ENCODE results near the gene ACSL5.
A peak's percentile ranks its signal among the peaks of the same experiment; 100 is the strongest.
"Not testable (repeated sequence)": the region's sequence is repeated elsewhere in the genome, so short reads cannot be mapped to it uniquely, and the experiment has no call there.

ACSL5 gene

GRCh38 chr10:112374724-112375541 lies 1.0 kb downstream of the ACSL5 start:
- DNase-seq (ENCODE audit: low spot score), result peak; percentile 34

GRCh38 chr10:112375721-112376395 lies 1.9 kb downstream of the ACSL5 start:
- peak; percentile 50 for DNase-seq (ENCODE audit: low spot score)

GRCh38 chr10:112376396-112376790 lies 2.5 kb downstream of the ACSL5 start:
- DNase-seq (ENCODE audit: low spot score), result no peak

- DNase-seq (ENCODE audit: low spot score), result not testable (repeated sequence)
Observed at GRCh38 chr10:112377116-112377515, 3.2 kb downstream of the ACSL5 start.

- DNase-seq (ENCODE audit: low spot score), result no peak
Observed at GRCh38 chr10:112379635-112380296, 5.8 kb downstream of the ACSL5 start.

- DNase-seq (ENCODE audit: low spot score), result no peak
Observed at GRCh38 chr10:112382515-112383235, 8.8 kb downstream of the ACSL5 start.

- DNase-seq (ENCODE audit: low spot score), result no peak
Observed at GRCh38 chr10:112383325-112383724, 9.4 kb downstream of the ACSL5 start.

GRCh38 chr10:112384141-112384540 lies 10.2 kb downstream of the ACSL5 start:
- DNase-seq (ENCODE audit: low spot score), result no peak

- no peak for DNase-seq (ENCODE audit: low spot score)
Observed at GRCh38 chr10:112385201-112385600, 11.3 kb downstream of the ACSL5 start.

GRCh38 chr10:112388056-112388455 lies 14.1 kb downstream of the ACSL5 start:
- not testable (repeated sequence) for DNase-seq (ENCODE audit: low spot score)

- DNase-seq (ENCODE audit: low spot score), result no peak
Observed at GRCh38 chr10:112388548-112388947, 14.6 kb downstream of the ACSL5 start.

GRCh38 chr10:112389271-112389822 lies 15.4 kb downstream of the ACSL5 start:
- DNase-seq (ENCODE audit: low spot score), result peak; percentile 58

GRCh38 chr10:112390125-112390703 lies 16.3 kb downstream of the ACSL5 start:
- no peak for DNase-seq (ENCODE audit: low spot score)

GRCh38 chr10:112393341-112393740 lies 19.4 kb downstream of the ACSL5 start:
- no peak for DNase-seq (ENCODE audit: low spot score)

GRCh38 chr10:112393827-112394226 lies 19.9 kb downstream of the ACSL5 start:
- no peak for DNase-seq (ENCODE audit: low spot score)

- DNase-seq (ENCODE audit: low spot score), result no peak
Observed at GRCh38 chr10:112394475-112394875, 20.6 kb downstream of the ACSL5 start.

- no peak for DNase-seq (ENCODE audit: low spot score)
Observed at GRCh38 chr10:112395809-112396530, 22.1 kb downstream of the ACSL5 start.

GRCh38 chr10:112397592-112397991 lies 23.7 kb downstream of the ACSL5 start:
- no peak for DNase-seq (ENCODE audit: low spot score)

- no peak for DNase-seq (ENCODE audit: low spot score)
Observed at GRCh38 chr10:112402917-112403316, 29.0 kb downstream of the ACSL5 start.

GRCh38 chr10:112404617-112405016 lies 30.7 kb downstream of the ACSL5 start:
- no peak for DNase-seq (ENCODE audit: low spot score)

GRCh38 chr10:112406806-112407205 lies 32.9 kb downstream of the ACSL5 start:
- not testable (repeated sequence) for DNase-seq (ENCODE audit: low spot score)

All from CD4-positive, alpha-beta T cell treated with Interleukin-6 at 100 ng/mL for 8 hours (primary cell).